Mammary epithelial cell (primary cell): ENCODE results near the gene MAN1B1.

Experiments
- EZH2 ChIP-seq: IDR thresholded peaks from 2 replicates; pipeline ENCODE4 v1.6.1; 2012; ENCODE audit warnings: low read length, inconsistent platforms, borderline replicate concordance
- TF ChIP-seq, protein P1 (sequence below), 2 donors: IDR thresholded peaks in 1 of 2; conservative IDR thresholded peaks in 1 of 2; 2 replicates each; pipeline ENCODE4 v1.5.1; 2011 to 2012; ENCODE audit warnings: inconsistent platforms in 2 of 2, low read length in 2 of 2, mild to moderate bottlenecking in 2 of 2, control low read depth in 1 of 2, low read depth in 1 of 2; ENCODE audit not compliant: insufficient read depth in 1 of 2; ENCODE audit errors: extremely low read depth in 1 of 2

GRCh38 chr9:137082925-137083290, 3.9 kb upstream of the MAN1B1 start:
- TF ChIP-seq, protein P1, sequence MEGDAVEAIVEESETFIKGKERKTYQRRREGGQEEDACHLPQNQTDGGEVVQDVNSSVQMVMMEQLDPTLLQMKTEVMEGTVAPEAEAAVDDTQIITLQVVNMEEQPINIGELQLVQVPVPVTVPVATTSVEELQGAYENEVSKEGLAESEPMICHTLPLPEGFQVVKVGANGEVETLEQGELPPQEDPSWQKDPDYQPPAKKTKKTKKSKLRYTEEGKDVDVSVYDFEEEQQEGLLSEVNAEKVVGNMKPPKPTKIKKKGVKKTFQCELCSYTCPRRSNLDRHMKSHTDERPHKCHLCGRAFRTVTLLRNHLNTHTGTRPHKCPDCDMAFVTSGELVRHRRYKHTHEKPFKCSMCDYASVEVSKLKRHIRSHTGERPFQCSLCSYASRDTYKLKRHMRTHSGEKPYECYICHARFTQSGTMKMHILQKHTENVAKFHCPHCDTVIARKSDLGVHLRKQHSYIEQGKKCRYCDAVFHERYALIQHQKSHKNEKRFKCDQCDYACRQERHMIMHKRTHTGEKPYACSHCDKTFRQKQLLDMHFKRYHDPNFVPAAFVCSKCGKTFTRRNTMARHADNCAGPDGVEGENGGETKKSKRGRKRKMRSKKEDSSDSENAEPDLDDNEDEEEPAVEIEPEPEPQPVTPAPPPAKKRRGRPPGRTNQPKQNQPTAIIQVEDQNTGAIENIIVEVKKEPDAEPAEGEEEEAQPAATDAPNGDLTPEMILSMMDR (conservative IDR thresholded peaks at IDR 0.05 in 1 of 2, IDR thresholded peaks at IDR 0.05 in 1 of 2; ENCODE audit: extremely low read depth in 1 of 2, insufficient read depth in 1 of 2, low read depth in 1 of 2, low read length in 2 of 2), result no peak
- TF ChIP-seq EZH2, result no peak
